PC-9 (cell line): ENCODE measurements around the gene ATRN.

Experiments
- EZH2 ChIP-seq: fragments of 200-600 bp; sonication (generic); IDR thresholded peaks from 2 replicates; pipeline ENCODE4 v1.8.0; 2017; ENCODE audit warnings: antibody characterized with exemption, low read depth
- TF ChIP-seq, protein P1 (sequence below): fragments of 200-600 bp; sonication (generic); conservative IDR thresholded peaks from 2 replicates; pipeline ENCODE4 v1.6.1; 2017; ENCODE audit warnings: mixed run types, antibody characterized with exemption, mild to moderate bottlenecking, moderate library complexity

DNA sequence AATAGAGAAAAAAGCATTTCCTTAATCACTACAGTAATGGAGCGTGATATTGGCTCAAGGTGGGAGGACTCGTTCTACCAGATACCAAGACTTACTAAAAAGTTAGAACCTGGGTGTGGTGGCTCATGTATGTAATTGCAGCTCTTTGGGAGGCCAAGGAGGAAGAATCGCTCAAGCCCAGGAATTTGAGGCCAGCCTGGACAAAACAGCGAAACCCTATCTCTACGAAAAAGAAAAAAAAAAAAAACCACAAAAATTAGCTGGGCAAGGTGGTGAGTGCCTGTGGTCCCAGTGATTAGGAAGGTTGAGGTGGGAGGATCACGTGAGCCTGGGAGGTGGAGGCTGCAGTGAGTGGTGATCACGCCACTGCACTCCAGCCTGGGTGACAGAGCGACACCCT, 24.0 kb upstream of the ATRN start:
- TF ChIP-seq EZH2 = no peak
- TF ChIP-seq, protein P1, sequence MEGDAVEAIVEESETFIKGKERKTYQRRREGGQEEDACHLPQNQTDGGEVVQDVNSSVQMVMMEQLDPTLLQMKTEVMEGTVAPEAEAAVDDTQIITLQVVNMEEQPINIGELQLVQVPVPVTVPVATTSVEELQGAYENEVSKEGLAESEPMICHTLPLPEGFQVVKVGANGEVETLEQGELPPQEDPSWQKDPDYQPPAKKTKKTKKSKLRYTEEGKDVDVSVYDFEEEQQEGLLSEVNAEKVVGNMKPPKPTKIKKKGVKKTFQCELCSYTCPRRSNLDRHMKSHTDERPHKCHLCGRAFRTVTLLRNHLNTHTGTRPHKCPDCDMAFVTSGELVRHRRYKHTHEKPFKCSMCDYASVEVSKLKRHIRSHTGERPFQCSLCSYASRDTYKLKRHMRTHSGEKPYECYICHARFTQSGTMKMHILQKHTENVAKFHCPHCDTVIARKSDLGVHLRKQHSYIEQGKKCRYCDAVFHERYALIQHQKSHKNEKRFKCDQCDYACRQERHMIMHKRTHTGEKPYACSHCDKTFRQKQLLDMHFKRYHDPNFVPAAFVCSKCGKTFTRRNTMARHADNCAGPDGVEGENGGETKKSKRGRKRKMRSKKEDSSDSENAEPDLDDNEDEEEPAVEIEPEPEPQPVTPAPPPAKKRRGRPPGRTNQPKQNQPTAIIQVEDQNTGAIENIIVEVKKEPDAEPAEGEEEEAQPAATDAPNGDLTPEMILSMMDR = no peak
